GM12873 (cell line): Measurements from ENCODE around the gene NAALADL2.

Experiments
- TF ChIP-seq, protein P1 (sequence below): IDR thresholded peaks from 2 replicates; pipeline ENCODE4 v1.5.1; 2012; ENCODE audit warnings: low read depth, mild to moderate bottlenecking, moderate library complexity, low read length, control low read depth; ENCODE audit not compliant: insufficient read depth; ENCODE audit errors: missing control alignments

Gene NAALADL2

GRCh38 chr3:175469124-175469523 is 610.0 kb downstream of the NAALADL2 start:
- TF ChIP-seq, protein P1, sequence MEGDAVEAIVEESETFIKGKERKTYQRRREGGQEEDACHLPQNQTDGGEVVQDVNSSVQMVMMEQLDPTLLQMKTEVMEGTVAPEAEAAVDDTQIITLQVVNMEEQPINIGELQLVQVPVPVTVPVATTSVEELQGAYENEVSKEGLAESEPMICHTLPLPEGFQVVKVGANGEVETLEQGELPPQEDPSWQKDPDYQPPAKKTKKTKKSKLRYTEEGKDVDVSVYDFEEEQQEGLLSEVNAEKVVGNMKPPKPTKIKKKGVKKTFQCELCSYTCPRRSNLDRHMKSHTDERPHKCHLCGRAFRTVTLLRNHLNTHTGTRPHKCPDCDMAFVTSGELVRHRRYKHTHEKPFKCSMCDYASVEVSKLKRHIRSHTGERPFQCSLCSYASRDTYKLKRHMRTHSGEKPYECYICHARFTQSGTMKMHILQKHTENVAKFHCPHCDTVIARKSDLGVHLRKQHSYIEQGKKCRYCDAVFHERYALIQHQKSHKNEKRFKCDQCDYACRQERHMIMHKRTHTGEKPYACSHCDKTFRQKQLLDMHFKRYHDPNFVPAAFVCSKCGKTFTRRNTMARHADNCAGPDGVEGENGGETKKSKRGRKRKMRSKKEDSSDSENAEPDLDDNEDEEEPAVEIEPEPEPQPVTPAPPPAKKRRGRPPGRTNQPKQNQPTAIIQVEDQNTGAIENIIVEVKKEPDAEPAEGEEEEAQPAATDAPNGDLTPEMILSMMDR: no peak

GRCh38 chr3:175475765-175476164 is 616.6 kb downstream of the NAALADL2 start:
- TF ChIP-seq, protein P1: no peak

GRCh38 chr3:175476489-175476888 is 617.4 kb downstream of the NAALADL2 start:
- TF ChIP-seq, protein P1: no peak

DNA sequence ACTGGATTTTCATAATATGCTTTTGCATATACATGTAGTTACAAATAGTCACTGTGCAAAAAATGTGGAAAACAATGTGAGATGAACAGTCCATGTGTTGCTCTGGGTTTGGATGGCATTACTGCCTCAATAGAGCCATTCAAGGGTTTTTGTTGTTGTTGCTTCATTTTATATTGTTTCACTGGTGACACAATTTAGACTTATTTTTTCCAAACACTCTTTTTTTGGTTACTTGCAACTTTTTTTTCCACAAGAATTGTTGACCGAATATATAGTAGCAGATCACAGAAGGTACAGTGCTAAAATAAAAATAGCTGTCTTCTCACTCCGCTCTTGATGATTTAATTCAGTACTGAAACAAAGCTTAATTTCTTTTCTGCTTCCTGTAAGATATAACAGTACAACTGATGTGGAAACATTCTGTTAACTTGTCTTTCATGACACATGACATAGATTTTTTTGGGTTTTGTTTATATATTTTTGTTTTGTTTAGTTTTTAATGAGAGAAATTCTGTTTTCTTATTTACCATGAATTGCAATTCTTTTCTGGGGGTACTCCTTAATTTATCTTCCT is 618.6 kb downstream of the NAALADL2 start:
- TF ChIP-seq, protein P1: no peak

DNA sequence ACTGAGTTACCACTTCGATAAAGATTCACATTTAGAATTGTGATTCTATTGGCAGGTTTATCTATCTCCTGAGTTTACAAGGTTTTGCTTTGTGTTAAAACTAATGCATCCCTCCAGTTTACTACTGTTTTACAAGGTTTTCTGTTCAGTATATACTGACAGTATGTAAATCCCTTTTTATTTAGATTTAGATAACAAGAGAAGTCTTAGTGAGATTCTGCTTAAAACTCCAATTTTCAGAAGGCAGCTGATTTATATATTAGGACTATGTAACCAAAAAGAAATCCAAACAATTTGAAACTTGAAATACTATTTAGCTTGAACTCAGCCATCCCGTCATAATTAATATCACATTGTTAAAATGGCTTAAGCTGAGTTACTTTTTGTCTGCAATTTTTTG is 619.2 kb downstream of the NAALADL2 start:
- TF ChIP-seq, protein P1: no peak

GRCh38 chr3:175479175-175479574 is 620.0 kb downstream of the NAALADL2 start:
- TF ChIP-seq, protein P1: no peak

DNA sequence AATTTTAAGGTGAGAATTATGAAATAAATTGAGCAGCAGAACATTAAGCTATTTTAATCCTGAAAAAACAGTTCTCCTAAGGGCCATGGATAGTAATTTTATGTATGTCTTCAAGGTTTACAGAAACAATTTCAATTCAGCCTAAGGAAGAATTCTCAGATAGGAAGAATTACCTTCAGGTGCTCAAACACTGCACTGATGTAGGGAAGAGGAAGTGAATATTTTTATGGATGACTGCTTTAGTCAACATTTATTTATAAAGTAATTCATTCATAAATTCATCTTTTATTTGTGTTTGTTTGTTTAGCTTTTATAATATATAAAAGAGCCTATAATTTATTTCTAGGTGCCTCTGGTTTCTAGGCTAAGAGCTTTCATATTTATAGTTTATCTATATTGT is 620.7 kb downstream of the NAALADL2 start:
- TF ChIP-seq, protein P1: no peak

DNA sequence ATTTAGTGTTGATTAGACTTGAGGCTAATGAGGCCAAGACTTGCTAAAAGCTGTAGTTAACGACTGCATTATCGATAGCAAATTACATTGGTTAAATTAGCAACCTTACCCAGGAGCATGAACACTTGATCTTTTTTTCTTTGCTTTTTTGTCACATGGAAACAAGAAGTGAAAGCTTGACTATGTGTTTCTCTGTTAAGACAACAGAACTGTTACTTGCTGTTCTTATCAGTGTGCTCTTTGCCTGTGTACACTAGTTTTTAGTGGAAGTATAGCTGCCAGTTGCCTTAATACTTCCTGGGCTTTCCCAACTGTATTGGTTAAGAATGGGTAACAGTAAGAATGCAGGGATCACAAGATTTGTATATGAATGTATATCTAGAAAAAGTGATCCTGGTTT is 625.5 kb downstream of the NAALADL2 start:
- TF ChIP-seq, protein P1: no peak
